HepG2 (cell line): ENCODE data around the gene GMFB. TPM values are rescaled to one million over a fixed set of nuclear protein-coding genes. Genes with fewer than 3 reads are reported as not detected.

Experiments used
- ATAC-seq: fragments of 200-7000 bp; cut with Tn5 transposase; 3 replicates; pipeline ENCODE4 v1.9.1; 2020; ENCODE audit warnings: mild to moderate bottlenecking, moderate library complexity
- BruUV-seq: library from RNA; stranded (reverse); fragments of 400-500 nt; replicated peaks from 2 replicates; lab custom pipeline; 2021; lab: Mats Ljungman, UMichigan
- CTCF ChIA-PET: fragments of 300-600 bp; formaldehyde crosslinking; extraction: SDS; loops from one replicate; lab custom pipeline; 2021; ENCODE audit warnings: low total read pairs, inconsistent platforms, low intra/inter-chr PET ratio; lab: Yijun Ruan, JAX
- POLR2A ChIA-PET: fragments of 350-600 bp; sonication (Branson Sonifier 250); formaldehyde crosslinking; loops from one replicate; lab custom pipeline; 2020; ENCODE audit warnings: antibody characterized with exemption, inconsistent platforms; lab: Yijun Ruan, JAX
- DNase-seq: peaks from one replicate; pipeline ENCODE4 v3.0.0-alpha.2; 2015; ENCODE audit warnings: low spot score
- FAIRE-seq: peaks from 3 replicates; lab custom pipeline; 2011; peaks lifted over from hg19 to GRCh38; lab: Jason Lieb, UNC
- H2AFZ ChIP-seq: one replicate; pipeline ENCODE4 v1.6.1; 2011; ENCODE audit warnings: low read length, inconsistent platforms
- H3K27ac ChIP-seq: fragments of 300-600 bp; 3 replicates; pipeline ENCODE4 v1.8.0; 2011; ENCODE audit warnings: mixed run types, mild to moderate bottlenecking, mixed read lengths, low read length, inconsistent platforms; ENCODE audit not compliant: insufficient read depth; ENCODE audit errors: extremely low read length
- H3K27me3 ChIP-seq, 2 experiments: fragments of 200-600 bp in 1 of 2; 2 replicates in 1 of 2; 3 replicates in 1 of 2; pipeline versions ENCODE4 v1.6.0 to v1.8.0; 2011; ENCODE audit warnings: low read length in 2 of 2, mild to moderate bottlenecking in 2 of 2, moderate library complexity in 2 of 2, inconsistent platforms in 1 of 2; ENCODE audit not compliant: insufficient read depth in 2 of 2, control insufficient read depth in 1 of 2
- H3K36me3 ChIP-seq, 2 experiments: fragments of 200-600 bp in 1 of 2; replicated peaks in 1 of 2; 2 replicates in 1 of 2; 3 replicates in 1 of 2; pipeline versions ENCODE4 v1.5.1 to v1.8.0; 2011; ENCODE audit warnings: low read length in 2 of 2, inconsistent platforms in 1 of 2; ENCODE audit not compliant: insufficient read depth in 2 of 2, control insufficient read depth in 1 of 2
- H3K4me1 ChIP-seq: 2 replicates; pipeline ENCODE4 v1.5.1; 2012; ENCODE audit warnings: low read length, inconsistent platforms; ENCODE audit not compliant: insufficient read depth
- H3K4me2 ChIP-seq: 2 replicates; pipeline ENCODE4 v1.6.0; 2011; ENCODE audit warnings: low read depth, low read length, inconsistent platforms
- H3K4me3 ChIP-seq, 3 experiments: fragments of 200-600 bp in 1 of 3; sonication (generic), shearing (Covaris generic) in 1 of 3; replicated peaks in 1 of 3; 2 replicates each; pipeline ENCODE4 v1.5.1; 2011 to 2016; ENCODE audit warnings: low read length in 3 of 3, inconsistent platforms in 2 of 3, low read depth in 2 of 3, mild to moderate bottlenecking in 2 of 3, control low read depth in 1 of 3, mixed read lengths in 1 of 3; ENCODE audit not compliant: insufficient read depth in 1 of 3
- H3K79me2 ChIP-seq: one replicate; pipeline ENCODE4 v1.6.1; 2011; ENCODE audit warnings: low read length, inconsistent platforms; ENCODE audit not compliant: insufficient read depth
- H3K9ac ChIP-seq: 2 replicates; pipeline ENCODE4 v1.6.0; 2011; ENCODE audit warnings: mild to moderate bottlenecking, low read depth, low read length, inconsistent platforms; ENCODE audit not compliant: insufficient read depth
- H3K9me3 ChIP-seq: 2 replicates; pipeline ENCODE4 v1.5.1; 2012; ENCODE audit warnings: mild to moderate bottlenecking, low read length
- H4K20me1 ChIP-seq: 2 replicates; pipeline ENCODE4 v1.6.0; 2011; ENCODE audit warnings: inconsistent platforms, mild to moderate bottlenecking, low read length, moderate library complexity; ENCODE audit not compliant: insufficient read depth
- CHD4 ChIP-seq: fragments of 200-600 bp; sonication (generic); IDR thresholded peaks from 2 replicates; pipeline ENCODE4 v1.7.0; 2017; ENCODE audit warnings: mild to moderate bottlenecking, low read length, borderline replicate concordance
- GPN1 ChIP-seq: sonication (generic); formaldehyde crosslinking; IDR thresholded peaks from 2 replicates; pipeline ENCODE4 v1.5.1; 2020; ENCODE audit warnings: missing genetic modification reagents, borderline replicate concordance
- HOXA3 ChIP-seq: sonication (generic); formaldehyde crosslinking; IDR thresholded peaks from 2 replicates; pipeline ENCODE4 v1.5.0; 2020; ENCODE audit warnings: missing genetic modification reagents
- MEIS1 ChIP-seq: sonication (generic); formaldehyde crosslinking; IDR thresholded peaks from 2 replicates; pipeline ENCODE4 v1.9.0; 2021; ENCODE audit warnings: mild to moderate bottlenecking, missing genetic modification reagents, moderate library complexity, borderline replicate concordance
- NFYC ChIP-seq: IDR thresholded peaks from 2 replicates; pipeline ENCODE4 v1.6.1; 2016; ENCODE audit warnings: missing genetic modification reagents, missing compliant biosample characterization
- POLR2G ChIP-seq: fragments of 200-400 bp; formaldehyde crosslinking; IDR thresholded peaks from 2 replicates; pipeline ENCODE4 v1.6.1; 2018; ENCODE audit warnings: mild to moderate bottlenecking, low read depth, low read length, moderate library complexity
- SMAD9 ChIP-seq: sonication (generic); formaldehyde crosslinking; IDR thresholded peaks from 2 replicates; pipeline ENCODE4 v1.5.1; 2020; ENCODE audit warnings: mild to moderate bottlenecking, missing genetic modification reagents
- SMYD3 ChIP-seq: sonication (generic); formaldehyde crosslinking; IDR thresholded peaks from 2 replicates; pipeline ENCODE4 v1.8.1; 2023; ENCODE audit warnings: mild to moderate bottlenecking, missing genetic modification reagents
- ZKSCAN8 ChIP-seq: IDR thresholded peaks from 2 replicates; pipeline ENCODE4 v1.6.1; 2016; ENCODE audit warnings: borderline replicate concordance, missing genetic modification reagents, missing compliant biosample characterization
- ZNF263 ChIP-seq: sonication (generic); formaldehyde crosslinking; IDR thresholded peaks from 2 replicates; pipeline ENCODE4 v1.4.0; 2020; ENCODE audit warnings: missing genetic modification reagents
- ZNF264 ChIP-seq: sonication (generic); formaldehyde crosslinking; IDR thresholded peaks from 2 replicates; pipeline ENCODE4 v1.4.0; 2020; ENCODE audit warnings: missing genetic modification reagents
- ZNF3 ChIP-seq: IDR thresholded peaks from 2 replicates; pipeline ENCODE4 v1.7.0; 2017; ENCODE audit warnings: inconsistent platforms
- ZNF530 ChIP-seq: sonication (generic); formaldehyde crosslinking; IDR thresholded peaks from 2 replicates; pipeline ENCODE4 v1.5.0; 2020; ENCODE audit warnings: low read depth, mild to moderate bottlenecking, missing genetic modification reagents
- ZNF577 ChIP-seq: sonication (generic); formaldehyde crosslinking; IDR thresholded peaks from 2 replicates; pipeline ENCODE4 v1.4.0; 2020; ENCODE audit warnings: mild to moderate bottlenecking, low read depth, missing genetic modification reagents, borderline replicate concordance
- ZNF75D ChIP-seq: sonication (generic); formaldehyde crosslinking; IDR thresholded peaks from 2 replicates; pipeline ENCODE4 v1.8.1; 2023; ENCODE audit warnings: missing genetic modification reagents, mild to moderate bottlenecking, borderline replicate concordance
- WGBS: methylation state at CpG from one replicate; pipeline ENCODE4 v1.1.6; 2017; ENCODE audit warnings: low lambda C conversion rate; 5-methylcytosine and 5-hydroxymethylcytosine counted together
- in situ Hi-C: cut with HindIII; loops from 2 replicates; pipeline ENCODE4 v1.10.0; 2017; ENCODE audit warnings: low pct_unique_long_range_greater_than_20kb; ENCODE audit not compliant: extremely low pct_ligation_motif_present
- intact Hi-C: fragments of 100-400 bp; cut with micrococcal nuclease; formaldehyde crosslinking; loops from one replicate; pipeline ENCODE4 v1.10.0; 2022; ENCODE audit not compliant: unreplicated experiment
- polyA plus RNA-seq, 8 experiments: library from polyadenylated mRNA; depleted of rRNA in 3 of 8; stranded (reverse) in 7 of 8; unstranded in 1 of 8; fragments of >200 nt; fragmentation: Illumina TruSeq in 4 of 8; extraction: Trizol in 4 of 8; gene quantifications; 2 replicates each; pipeline versions ENCODE4 v1.2.1 to v1.2.3, GENCODE V29; 2011 to 2016; ENCODE audit warnings: low read depth in 4 of 8, missing spikeins in 1 of 8, mixed read lengths in 1 of 8; ENCODE audit not compliant: insufficient read depth in 1 of 8
- total RNA-seq, 5 experiments: library from RNA; depleted of rRNA; stranded (reverse); fragments of >200 nt; fragmentation: Illumina TruSeq; extraction: Trizol; gene quantifications; 2 replicates each; pipeline ENCODE4 v1.2.3, GENCODE V29; 2016; ENCODE audit warnings: low read depth in 1 of 5
- TF ChIP-seq, protein P1 (sequence below): sonication (generic); formaldehyde crosslinking; conservative IDR thresholded peaks from 2 replicates; pipeline ENCODE4 v1.4.0; 2020; ENCODE audit warnings: missing genetic modification reagents
- TF ChIP-seq, protein P2 (sequence below): sonication (generic); formaldehyde crosslinking; IDR thresholded peaks from 2 replicates; pipeline ENCODE4 v1.9.0; 2022; ENCODE audit warnings: low read depth, missing genetic modification reagents
- TF ChIP-seq, protein P3 (sequence below): sonication (generic); formaldehyde crosslinking; IDR thresholded peaks from 2 replicates; pipeline ENCODE4 v1.4.0; 2020; ENCODE audit warnings: missing genetic modification reagents, borderline replicate concordance

Gene GMFB
- total and polyA plus RNA-seq, 2 of the 13 experiments (the other 11 are each of a cell fraction or from before 2014, with no cell fraction given): 17.3 to 68.2 TPM

DNA sequence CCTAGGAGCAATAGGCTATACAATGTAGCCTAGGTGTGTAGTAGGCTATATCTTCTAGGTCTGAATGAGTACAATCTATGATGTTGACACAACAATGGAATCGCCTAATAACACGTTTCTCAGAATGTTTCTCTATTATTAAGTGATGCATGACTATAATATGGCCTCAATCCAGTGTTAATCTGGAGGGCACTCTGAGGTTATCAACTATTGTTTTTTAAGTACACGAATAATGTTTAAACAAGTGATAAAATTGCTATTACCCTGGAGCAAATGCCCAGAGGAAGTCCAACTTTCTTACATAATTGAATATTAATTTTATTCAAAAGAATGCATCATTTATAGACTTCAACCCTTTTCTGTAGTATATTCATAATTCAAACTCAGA, 31.2 kb downstream of the GMFB start:
- FAIRE-seq (no peak), DNase-seq (no peak), ATAC-seq (no peak; the same call in 2 of the 3 replicates)
- Histone ChIP-seq H4K20me1 (no peaks in the 10 kb centered on the region), H3K27me3 (no peaks in the 10 kb centered on the region), H3K36me3 (no peaks in the 10 kb centered on the region), H3K79me2 (no peaks in the 10 kb centered on the region), H3K4me3 (no peak overlapping the region; a peak in 1 of 6 replicates), H3K4me2 (peak overlapping the region; percentile 36; the same call in 1 of the 2 replicates), H3K4me1 (peaks cover 27% of the 10 kb centered on the region), H3K9me3 (peaks cover 16% of the 10 kb centered on the region), H2AFZ (no peak overlapping the region), H3K9ac (no peak overlapping the region), H3K27ac (no peak overlapping the region)
- ChIA-PET POLR2A (no interaction called here), CTCF (no interaction called here)
- WGBS: 55% methylated on average over 3 of the region's 3 CpGs
- no TSS peak for BruUV-seq
- intact Hi-C loops (no loop called here), in situ Hi-C loops (no loop called here)
- TF ChIP-seq HOXA3 (CRISPR knock-in tag) (no peak), ZNF577 (CRISPR knock-in tag) (no peak), ZKSCAN8 (CRISPR knock-in tag) (no peak), CHD4 (no peak), SMAD9 (CRISPR knock-in tag) (no peak), ZNF3 (CRISPR knock-in tag) (no peak), POLR2G (no peak), GPN1 (no peak), ZNF264 (CRISPR knock-in tag) (no peak), MEIS1 (CRISPR knock-in tag) (no peak), SMYD3 (CRISPR knock-in tag) (no peak), NFYC (CRISPR knock-in tag) (no peak), ZNF75D (CRISPR knock-in tag) (no peak), ZNF263 (no peak), ZNF530 (no peak)
- TF ChIP-seq, protein P1, sequence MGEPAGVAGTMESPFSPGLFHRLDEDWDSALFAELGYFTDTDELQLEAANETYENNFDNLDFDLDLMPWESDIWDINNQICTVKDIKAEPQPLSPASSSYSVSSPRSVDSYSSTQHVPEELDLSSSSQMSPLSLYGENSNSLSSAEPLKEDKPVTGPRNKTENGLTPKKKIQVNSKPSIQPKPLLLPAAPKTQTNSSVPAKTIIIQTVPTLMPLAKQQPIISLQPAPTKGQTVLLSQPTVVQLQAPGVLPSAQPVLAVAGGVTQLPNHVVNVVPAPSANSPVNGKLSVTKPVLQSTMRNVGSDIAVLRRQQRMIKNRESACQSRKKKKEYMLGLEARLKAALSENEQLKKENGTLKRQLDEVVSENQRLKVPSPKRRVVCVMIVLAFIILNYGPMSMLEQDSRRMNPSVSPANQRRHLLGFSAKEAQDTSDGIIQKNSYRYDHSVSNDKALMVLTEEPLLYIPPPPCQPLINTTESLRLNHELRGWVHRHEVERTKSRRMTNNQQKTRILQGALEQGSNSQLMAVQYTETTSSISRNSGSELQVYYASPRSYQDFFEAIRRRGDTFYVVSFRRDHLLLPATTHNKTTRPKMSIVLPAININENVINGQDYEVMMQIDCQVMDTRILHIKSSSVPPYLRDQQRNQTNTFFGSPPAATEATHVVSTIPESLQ (CRISPR knock-in tag): no peak
- TF ChIP-seq, protein P2, sequence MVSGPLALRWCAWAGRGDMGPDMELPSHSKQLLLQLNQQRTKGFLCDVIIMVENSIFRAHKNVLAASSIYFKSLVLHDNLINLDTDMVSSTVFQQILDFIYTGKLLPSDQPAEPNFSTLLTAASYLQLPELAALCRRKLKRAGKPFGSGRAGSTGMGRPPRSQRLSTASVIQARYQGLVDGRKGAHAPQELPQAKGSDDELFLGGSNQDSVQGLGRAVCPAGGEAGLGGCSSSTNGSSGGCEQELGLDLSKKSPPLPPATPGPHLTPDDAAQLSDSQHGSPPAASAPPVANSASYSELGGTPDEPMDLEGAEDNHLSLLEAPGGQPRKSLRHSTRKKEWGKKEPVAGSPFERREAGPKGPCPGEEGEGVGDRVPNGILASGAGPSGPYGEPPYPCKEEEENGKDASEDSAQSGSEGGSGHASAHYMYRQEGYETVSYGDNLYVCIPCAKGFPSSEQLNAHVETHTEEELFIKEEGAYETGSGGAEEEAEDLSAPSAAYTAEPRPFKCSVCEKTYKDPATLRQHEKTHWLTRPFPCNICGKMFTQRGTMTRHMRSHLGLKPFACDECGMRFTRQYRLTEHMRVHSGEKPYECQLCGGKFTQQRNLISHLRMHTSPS (CRISPR knock-in tag): no peak
- TF ChIP-seq, protein P3, sequence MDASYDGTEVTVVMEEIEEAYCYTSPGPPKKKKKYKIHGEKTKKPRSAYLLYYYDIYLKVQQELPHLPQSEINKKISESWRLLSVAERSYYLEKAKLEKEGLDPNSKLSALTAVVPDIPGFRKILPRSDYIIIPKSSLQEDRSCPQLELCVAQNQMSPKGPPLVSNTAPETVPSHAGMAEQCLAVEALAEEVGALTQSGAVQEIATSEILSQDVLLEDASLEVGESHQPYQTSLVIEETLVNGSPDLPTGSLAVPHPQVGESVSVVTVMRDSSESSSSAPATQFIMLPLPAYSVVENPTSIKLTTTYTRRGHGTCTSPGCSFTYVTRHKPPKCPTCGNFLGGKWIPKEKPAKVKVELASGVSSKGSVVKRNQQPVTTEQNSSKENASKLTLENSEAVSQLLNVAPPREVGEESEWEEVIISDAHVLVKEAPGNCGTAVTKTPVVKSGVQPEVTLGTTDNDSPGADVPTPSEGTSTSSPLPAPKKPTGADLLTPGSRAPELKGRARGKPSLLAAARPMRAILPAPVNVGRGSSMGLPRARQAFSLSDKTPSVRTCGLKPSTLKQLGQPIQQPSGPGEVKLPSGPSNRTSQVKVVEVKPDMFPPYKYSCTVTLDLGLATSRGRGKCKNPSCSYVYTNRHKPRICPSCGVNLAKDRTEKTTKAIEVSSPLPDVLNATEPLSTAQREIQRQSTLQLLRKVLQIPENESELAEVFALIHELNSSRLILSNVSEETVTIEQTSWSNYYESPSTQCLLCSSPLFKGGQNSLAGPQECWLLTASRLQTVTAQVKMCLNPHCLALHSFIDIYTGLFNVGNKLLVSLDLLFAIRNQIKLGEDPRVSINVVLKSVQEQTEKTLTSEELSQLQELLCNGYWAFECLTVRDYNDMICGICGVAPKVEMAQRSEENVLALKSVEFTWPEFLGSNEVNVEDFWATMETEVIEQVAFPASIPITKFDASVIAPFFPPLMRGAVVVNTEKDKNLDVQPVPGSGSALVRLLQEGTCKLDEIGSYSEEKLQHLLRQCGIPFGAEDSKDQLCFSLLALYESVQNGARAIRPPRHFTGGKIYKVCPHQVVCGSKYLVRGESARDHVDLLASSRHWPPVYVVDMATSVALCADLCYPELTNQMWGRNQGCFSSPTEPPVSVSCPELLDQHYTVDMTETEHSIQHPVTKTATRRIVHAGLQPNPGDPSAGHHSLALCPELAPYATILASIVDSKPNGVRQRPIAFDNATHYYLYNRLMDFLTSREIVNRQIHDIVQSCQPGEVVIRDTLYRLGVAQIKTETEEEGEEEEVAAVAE (CRISPR knock-in tag): no peak
